Epidermal melanocyte (primary cell): ENCODE results near the gene MEIKIN.

Experiments
- DNase-seq: peaks from one replicate; pipeline ENCODE4 v3.0.0; 2011; ENCODE audit warnings: low spot score; ENCODE audit not compliant: insufficient read length

Gene MEIKIN

DNA sequence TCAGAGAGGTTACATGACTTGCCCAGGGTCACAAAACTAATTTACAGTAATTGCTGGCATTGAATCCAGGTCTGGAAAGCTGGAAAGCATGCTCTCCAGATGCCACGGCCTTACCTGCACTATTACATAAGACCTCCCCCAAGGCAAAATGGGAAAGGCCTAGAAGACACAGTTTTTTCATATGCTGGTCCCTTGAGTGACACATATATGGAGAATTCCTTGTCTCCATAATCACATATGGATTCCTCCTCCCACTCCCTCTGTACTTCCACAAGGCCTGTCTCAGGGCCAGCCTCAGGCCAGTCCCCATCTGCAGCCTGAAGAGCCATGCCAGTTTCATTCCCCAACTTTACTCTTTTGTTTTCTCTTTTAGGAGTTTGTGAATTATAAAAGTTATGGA lies 28.6 kb upstream of the MEIKIN start:
- DNase-seq = no peak

- DNase-seq = no peak
These were observed 27.7 kb upstream of the MEIKIN start for GRCh38 chr5:131973089-131973712.

GRCh38 chr5:131968396-131968954 lies 23.0 kb upstream of the MEIKIN start:
- no peak for DNase-seq

- DNase-seq = no peak
These were observed 21.1 kb upstream of the MEIKIN start for GRCh38 chr5:131966551-131966950.

- DNase-seq = no peak
These were observed 20.5 kb upstream of the MEIKIN start for GRCh38 chr5:131965826-131966415.

GRCh38 chr5:131959906-131960305 lies 14.4 kb upstream of the MEIKIN start:
- no peak for DNase-seq

GRCh38 chr5:131959136-131959535 lies 13.7 kb upstream of the MEIKIN start:
- DNase-seq = no peak

DNA sequence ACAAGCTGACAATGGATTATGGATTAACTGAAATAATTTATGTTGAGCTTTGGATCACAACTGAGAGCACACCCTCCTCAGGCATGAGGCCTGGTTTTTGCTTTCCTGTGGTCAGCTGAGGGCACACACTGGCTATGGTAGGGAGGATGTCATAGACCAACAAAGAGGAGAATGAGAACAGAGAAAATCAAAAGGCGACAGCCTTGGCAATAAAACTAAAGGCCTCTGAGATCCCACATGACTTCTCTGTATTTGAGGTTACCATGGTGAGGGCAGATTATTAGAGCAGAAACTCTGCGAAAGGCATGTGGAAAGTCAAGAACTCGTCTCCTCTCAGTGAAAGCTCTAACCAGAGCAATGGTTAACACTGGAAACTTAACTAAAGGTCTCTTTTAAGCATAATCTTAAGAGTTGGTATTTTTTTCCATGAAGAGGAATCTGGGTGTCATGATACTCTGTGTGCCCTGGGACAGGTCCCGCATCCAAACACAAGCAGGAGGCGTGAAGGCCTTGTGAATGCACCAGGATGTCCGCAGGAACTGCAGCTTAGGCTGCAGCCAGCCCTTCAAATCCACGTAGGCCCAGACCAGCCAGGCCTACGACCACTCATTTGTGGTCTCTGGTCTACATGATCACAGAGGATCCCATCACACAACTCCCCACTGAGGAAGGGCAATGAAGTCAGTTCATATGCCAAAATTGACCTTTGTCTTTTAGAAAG lies 12.4 kb upstream of the MEIKIN start:
- no peak for DNase-seq

DNA sequence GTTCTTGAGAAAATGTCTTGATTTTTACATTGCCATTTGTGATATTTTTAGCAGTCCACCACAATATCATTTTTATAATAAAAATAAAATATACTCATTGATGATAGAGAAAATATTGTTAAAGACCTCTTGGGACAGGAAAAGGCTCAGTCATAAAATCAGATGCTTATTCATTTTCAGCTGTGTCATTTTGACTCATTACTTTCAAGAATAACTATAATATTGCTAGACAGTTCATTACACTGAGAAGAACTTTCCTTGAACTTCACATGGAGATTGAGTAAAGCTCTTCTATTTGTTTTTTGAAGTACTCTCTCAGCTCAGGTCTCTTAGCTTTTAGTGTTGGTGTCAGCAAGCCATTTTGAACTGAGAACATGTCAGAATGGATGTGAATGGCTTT lies 8.5 kb upstream of the MEIKIN start:
- no peak for DNase-seq

DNA sequence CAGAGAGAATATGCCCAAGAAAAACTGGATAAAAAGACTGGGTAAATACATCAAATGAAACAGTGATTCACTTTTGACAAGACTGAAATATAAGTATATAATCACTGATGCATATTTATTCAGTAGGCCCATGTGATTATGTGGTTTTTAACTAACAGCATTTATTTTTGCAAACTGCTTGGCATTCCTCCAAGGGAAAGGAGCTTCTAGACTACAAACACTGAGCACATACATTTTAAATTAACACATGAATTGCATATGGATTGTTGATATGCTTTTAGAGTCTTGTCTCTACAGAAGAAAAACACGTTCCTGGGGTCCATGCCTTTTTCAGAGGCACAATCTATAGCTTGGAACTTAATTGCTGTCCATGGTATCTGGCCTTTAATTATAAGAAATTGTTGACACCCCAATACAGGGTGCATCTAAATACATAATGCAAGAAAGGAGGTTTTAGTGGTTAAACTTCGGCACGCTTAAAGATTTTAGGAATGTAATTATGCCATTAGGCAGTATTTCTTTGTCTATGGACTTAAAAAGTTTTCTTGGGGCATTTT lies 6.9 kb upstream of the MEIKIN start:
- no peak for DNase-seq

GRCh38 chr5:131950706-131951105 lies 5.2 kb upstream of the MEIKIN start:
- no peak for DNase-seq

GRCh38 chr5:131947445-131947844 lies 2.0 kb upstream of the MEIKIN start:
- DNase-seq = no peak

- DNase-seq = no peak
These were observed 537 bp downstream of the MEIKIN start for GRCh38 chr5:131944702-131945550.

DNA sequence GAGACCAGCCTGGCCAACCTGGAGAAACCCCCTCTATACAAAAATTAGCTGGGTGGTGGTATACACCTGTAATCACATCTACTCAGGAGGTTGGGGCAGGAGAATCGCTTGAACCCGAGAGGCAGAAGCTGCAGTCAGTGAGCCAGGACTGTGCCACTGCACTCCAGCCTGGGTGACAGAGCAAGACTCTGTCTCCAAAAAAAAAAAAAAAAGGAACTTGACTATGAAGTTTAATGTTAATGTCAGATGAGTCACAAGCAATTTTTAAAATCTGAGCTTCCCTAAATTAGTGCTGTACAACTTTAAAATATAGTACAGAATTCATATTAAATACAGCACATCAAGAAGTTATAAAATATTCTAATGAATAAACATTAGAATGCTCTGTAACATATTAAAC lies 1.5 kb downstream of the MEIKIN start:
- no peak for DNase-seq

DNA sequence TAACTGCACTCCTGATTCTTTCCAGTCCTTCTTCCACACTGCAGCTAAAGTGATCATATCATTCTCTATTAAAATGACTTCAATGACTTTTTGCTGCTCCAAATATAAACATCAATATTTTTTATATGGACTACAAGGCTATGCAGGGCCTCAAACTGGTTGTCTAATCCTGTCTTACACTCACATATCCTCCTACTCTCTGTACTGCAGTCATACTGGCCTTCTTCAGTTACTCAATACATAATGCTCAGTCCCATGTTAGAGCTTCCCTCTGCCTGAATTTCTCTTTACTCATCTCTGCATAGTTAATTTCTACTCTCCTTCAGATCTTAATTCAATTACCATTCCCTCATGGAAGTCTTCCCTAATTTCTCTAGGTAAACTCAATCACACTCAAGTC lies 3.4 kb downstream of the MEIKIN start:
- DNase-seq = no peak

DNA sequence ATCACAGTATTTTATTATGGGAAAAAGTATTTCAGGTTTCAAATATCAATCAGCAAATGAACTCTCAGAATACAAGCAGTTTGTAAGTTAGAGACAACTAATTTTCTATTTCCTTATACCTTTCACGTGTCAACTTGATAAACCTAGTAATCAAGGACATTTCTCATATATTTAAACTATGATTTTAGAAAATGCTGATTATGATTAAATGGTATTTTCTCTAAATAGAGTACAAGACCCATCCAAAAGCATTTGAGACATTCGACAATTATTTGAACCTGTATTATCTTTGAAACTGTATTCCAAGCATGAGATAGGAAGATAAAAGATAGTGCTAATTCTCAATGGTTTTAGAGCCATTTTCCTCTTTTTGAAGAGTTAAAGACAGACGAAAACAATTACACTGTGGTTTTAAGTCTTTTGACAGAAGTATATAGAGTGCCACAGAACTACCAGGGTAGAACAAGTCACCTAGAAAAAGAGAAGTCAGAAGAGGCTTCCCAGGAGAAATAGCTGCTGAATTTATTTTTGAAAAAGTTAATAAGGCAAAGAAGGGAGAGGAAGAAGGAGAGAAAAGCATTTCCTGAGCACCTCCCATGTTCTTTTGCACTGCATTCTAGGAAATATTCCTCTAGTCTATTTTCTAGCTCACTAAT lies 5.6 kb downstream of the MEIKIN start:
- no peak for DNase-seq

DNA sequence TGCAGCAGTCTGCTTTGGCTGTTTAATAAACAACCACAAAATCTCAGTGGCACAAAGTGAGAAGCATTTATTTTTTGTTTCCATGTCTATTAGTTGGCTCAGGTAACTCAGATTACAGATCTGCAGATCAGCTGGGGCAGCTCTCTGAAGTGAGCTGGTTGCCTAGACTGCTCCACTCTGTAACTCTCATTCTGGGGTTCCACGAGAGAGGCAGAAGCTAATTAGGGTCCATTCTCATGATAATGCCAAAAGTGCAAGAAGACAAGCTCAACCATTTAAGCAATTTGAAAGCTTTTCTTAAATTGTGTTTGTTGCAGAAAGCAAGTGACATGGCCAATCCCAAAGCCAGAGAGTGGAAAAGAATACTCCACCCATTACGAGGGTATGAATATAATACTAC lies 13.2 kb downstream of the MEIKIN start:
- DNase-seq = no peak

GRCh38 chr5:131928957-131929356 lies 16.5 kb downstream of the MEIKIN start:
- no peak for DNase-seq

- no peak for DNase-seq
These were observed 19.3 kb downstream of the MEIKIN start for GRCh38 chr5:131926168-131926567.

DNA sequence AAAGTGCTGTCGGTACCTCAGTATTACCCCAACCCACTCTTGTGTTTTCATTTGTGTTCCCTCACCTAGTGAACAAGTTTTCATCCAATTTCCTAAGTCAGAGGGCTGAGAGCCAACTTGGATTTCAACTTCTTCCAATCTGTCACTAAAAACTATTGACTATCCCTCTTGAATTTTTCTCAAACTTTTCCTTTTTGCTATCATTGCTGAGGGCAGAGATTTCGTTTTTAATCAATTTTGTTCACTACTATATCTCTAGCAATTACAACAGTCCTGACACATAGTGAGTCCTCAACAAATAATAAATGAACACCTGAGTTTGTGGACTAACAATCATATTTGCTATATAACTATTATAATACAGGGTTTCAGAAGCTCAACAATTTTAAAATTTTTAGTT lies 29.0 kb downstream of the MEIKIN start:
- no peak for DNase-seq

DNA sequence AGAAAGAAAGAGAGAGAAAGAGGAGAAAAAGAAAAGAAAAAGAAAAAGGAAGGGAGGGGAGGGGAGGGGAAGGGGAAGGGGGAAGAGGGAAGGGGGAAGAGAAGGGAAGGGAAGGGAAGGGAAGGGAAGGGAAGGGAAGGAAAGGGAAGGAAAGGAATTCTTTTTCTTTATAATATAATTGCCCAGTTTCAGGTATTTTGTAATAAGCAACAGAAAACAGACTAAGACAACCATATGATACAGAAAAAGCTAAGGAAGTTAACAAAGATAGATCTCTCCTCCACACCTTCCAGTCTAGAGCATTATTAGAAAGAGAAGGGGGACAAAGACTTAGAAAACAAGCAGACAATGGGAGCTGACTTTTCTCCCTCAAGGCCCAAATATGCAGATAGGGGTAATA lies 31.0 kb downstream of the MEIKIN start:
- no peak for DNase-seq
